Midbrain (tissue), 1 donor: ENCODE results near the gene CD244.
"Not testable (repeated sequence)": the region's sequence is repeated elsewhere in the genome, so short reads cannot be mapped to it uniquely, and the experiment has no call there.

ENCODE experiments used
- DNase-seq: peaks from one replicate; lab custom pipeline; 2025; lab: John Stamatoyannopoulos, UW

CD244 gene

GRCh38 chr1:160810486-160810885, 52.2 kb downstream of the CD244 start:
- no peak for DNase-seq

DNA sequence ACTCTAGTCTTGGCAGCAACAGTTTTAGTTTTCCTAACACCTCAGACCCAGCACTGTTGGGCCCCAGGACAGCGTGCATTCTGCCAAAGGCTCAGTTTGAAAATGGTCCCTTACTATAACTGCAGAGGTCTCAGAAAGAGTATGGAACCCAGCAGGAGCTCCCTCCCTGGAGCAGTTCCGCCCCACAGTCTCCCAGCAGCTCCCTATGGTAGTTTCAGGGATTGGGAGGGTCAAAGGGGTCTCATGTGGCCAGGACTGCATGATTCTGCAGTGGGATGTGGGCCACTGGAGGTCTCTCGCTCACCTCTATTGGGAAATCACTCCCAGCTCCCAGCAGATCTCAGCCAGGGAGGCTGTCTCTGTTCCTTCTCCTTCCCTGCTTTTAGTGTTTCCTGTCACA, 54.4 kb downstream of the CD244 start:
- DNase-seq = no peak

DNA sequence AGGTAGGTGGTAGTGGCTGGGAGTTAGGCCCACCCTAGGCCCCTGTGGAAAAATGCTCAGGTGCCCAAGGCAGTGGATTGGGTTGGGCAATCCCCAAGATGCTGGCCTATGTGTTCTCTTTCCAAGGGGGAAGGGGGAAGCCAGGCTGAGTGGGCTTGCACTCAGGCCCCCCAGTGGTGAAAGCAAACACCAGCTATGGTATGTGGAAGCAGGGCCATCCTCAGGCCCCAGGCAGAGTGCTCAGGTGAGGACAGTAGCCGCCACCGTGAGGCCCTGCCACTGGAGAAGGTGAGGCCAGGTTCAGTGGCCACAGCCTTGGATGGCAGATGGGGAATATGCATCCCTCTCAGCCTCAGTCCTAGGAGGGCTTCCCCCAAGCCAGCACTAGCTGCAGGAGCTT, 54.9 kb downstream of the CD244 start:
- no peak for DNase-seq

DNA sequence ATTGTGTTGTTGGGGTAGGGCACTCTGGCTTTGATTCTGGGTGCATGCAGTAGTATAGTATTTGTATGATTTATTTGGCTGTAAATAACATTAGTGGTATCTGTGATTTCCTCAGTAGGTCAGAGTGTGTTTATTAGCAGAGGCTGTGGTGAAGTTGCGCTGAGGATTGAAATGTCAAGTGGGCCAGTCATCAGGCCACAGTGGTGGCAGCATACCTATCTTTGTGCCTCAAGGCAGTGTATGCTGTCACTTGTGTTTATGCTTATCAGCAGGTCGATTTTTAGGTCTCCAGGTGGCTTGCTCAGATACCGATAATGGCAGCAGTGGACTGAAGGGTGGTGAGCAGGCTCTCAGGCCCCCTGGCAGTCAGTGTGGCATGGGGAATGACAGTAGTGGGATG, 55.4 kb downstream of the CD244 start:
- no peak for DNase-seq

GRCh38 chr1:160806784-160807183, 55.9 kb downstream of the CD244 start:
- DNase-seq = no peak

- no peak for DNase-seq
Observed at GRCh38 chr1:160806109-160806665, 56.5 kb downstream of the CD244 start.

DNA sequence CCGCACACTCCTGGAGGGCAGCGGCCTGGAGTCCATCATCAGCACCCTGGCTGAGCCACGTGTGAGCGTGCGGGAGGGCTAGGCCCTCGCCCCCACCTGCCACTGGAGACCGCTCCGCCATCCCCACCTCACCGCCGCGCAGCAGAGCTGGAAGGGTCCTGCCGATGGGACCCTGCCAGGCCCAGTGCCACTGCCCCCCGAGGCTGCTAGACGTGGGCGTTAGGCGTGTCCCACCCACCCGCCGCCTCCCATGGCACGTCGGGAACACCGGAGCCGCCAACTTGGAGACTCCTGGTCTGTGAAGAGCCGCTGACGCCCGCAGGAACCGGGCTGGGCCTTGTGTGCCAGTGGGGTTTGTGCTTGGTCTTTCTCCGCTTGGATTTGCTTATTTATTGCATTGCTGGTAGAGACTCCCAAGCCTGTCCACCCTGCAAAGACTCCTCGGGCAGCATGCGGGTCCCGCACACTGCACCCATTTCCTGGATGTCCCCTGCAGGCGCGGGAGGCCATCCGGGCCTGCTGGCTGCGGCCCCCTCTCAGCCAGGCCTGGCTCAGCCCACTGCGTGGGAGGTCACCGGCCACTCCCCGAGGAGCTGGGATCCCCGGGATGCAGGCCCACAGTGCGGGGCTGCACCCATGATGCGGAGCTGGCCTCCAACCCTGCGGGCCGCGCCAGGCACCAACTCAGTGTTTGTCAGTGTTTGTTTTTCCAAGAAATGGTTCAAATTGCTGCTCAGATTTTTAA, 60.7 kb downstream of the CD244 start:
- no peak for DNase-seq

DNA sequence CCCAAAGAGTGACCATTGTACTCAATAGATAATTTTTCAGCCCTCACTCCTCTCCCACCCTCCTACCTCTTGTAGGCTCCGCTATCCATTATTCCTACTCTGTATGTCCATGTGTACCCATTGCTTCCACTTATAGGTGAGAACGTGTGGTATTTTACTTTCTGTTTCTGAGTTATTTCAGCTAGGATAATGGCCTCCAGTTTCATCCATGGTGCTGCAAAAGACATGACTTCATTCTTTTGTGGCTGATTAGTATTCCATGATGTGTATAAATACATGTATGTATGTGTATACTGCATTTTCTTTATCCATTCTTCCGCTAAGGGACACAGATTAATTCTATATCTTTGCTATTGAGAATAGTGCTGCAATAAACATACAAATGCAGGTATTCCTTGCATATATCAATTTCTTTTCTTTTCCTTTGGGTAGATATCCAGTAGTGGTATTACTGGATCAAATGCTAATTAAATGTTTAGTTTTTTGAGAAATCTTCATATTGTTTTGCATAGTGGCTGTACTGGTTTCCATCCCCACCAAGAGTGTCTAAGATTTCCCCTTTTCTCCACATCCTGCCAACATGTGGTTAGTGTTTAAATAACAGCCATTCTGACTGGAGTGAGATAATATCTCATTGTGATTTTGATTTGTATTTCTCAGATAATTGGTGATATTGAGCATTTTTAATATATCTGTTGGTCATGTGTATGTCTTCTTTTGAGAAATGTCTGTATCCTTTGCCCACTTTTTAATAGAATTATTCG, 61.9 kb downstream of the CD244 start:
- DNase-seq = no peak

DNA sequence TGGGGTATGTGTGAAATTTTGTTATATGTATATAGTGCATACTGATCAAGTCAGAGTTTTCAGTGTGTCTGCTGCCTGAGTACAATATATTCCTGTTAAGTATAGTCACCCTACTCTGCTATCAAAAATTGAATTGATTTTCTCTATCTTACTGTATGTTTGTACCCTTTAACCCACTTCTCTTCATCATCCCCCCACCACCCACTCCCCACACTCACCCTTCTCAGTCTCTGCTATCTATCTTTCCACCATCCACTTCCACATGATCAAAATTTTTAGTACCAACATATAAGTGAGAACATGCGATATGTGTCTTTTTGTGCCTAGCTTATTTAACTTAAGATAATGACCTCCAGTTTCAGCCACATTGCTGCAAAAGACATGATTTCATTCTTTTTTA, 62.5 kb downstream of the CD244 start:
- DNase-seq = no peak

DNA sequence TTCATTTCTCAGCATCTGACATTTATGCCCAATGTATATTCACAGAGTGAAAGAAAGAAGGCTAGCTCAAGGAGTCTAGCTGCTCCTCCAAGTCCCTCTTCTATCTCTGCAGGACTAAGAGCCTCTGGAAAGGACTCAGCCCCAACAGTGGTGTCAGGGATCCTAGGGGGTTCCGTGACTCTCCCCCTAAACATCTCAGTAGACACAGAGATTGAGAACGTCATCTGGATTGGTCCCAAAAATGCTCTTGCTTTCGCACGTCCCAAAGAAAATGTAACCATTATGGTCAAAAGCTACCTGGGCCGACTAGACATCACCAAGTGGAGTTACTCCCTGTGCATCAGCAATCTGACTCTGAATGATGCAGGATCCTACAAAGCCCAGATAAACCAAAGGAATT, 63.0 kb downstream of the CD244 start:
- no peak for DNase-seq

GRCh38 chr1:160798439-160798838, 64.2 kb downstream of the CD244 start:
- no peak for DNase-seq

- DNase-seq = no peak
Observed at GRCh38 chr1:160797861-160798273, 64.8 kb downstream of the CD244 start.

DNA sequence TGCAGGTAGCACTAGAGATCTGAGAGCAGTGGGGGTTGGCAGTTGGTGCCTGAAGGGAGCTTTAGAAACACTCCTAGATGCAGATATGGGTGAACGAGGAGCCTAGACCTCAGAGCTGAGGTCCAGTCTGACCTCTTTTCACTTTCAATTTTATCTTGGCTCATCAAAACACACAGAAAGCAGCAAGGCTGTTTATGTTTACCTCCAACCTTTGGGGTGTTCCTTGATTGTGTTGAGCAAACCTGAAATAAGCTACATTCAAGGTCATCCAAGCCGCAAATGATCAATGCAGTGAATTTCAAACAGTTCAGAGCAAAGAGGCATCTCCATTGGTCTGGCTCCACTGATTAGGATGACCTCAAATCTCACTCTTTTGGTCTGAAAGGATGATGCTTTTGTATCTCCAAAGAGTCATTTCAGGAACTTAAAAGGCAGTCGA, 65.4 kb downstream of the CD244 start:
- DNase-seq = no peak

- no peak for DNase-seq
Observed at GRCh38 chr1:160795951-160796383, 66.7 kb downstream of the CD244 start, which contains the start of gene LY9. LY9 (plus strand) TSS chr1:160796174; CDS start chr1:160796188, 14 bp downstream.

DNA sequence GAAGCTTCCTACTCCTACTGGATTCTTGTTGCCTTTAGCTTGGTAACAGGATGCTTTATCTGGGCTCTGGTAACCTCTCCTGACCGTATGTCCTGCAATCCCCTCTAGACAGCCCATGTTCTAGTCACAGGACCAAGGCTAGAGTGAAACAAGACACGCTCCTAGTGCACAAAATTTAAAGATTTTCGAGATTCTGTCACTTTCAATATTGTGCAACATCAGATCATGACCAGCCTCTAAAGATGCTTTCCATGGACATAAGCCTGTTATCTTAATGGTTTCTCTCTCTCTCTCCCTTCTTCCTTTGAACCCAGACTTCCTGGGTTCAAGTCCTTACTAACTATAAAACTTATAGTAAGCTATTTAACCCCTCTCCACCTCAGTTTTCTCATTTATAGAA, 68.3 kb downstream of the CD244 start:
- no peak for DNase-seq

GRCh38 chr1:160789702-160790611, 72.7 kb downstream of the CD244 start:
- DNase-seq = no peak

DNA sequence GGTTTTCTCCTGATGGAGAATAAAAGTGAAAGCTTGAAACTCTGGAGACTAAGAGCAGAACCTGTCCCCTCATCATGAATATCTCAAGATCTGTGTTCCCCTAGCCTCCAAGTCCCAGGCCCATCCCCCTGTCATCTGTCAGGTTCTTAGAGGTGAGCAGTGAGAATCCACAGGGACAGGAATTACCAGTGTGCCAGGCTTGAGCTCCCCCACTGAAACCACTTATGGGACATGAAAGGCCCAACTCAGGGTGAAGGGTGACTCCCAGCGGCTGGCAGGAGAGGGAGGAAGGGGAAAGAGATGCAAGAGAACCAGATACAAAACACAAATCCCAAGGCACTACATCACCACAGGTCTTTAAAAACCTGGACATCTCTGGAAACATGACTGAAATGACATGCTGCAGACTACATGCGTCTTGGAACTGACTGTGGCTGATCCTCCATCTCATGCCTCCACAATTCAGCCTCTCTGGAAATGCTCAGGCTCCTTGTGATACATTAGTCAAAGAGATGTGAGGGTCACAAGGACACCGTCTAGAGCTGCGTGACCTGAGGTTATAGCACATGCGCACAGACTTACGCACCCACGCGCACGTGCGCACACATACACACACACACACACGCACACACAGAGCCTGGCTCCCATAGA, 73.5 kb downstream of the CD244 start:
- no peak for DNase-seq

- DNase-seq = not testable (repeated sequence)
Observed at GRCh38 chr1:160782988-160783765, 79.5 kb downstream of the CD244 start.

GRCh38 chr1:160781914-160782689, 80.6 kb downstream of the CD244 start:
- DNase-seq = no peak
